ENCODE results near the gene CDK11A. TPM values are rescaled to one million over a fixed set of nuclear protein-coding genes. Genes with fewer than 3 reads are reported as not detected.
"Not testable (repeated sequence)": the region's sequence is repeated elsewhere in the genome, so short reads cannot be mapped to it uniquely, and the experiment has no call there.

The CDK11A gene
- polyA plus RNA-seq, 1 donor from 2014 or later, result 20.7 TPM

DNA sequence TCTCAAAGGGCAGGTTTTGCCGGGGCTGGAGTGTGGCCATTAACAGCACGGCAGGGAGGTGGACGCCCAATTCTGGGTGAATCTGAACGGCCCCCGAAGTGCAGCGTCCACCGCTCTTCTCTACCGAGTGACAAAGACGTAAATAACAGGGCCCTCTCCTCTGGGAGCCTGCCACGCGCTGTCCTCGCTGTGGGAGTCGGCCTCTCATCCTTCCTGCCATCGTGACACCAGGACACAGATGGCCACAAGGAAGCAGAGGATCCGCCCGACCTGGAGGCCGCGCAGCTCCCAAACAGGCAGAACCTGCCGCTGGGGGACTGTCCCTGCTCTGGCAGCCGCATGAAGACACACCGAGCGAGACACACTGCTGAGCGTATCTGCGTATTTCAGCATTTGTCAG lies 53.3 kb downstream of the CDK11A start:
- Mint-ChIP-seq H3K27ac (peak overlapping the region in 1 of 3 donors; percentile 16), H3K27me3 (no peaks in the 10 kb centered on the region), H3K4me1 (peaks cover 0 to 2% (median 0%) of the 10 kb centered on the region in 3 donors), H3K4me3 (no peak overlapping the region), H3K9me3 (no peaks in the 10 kb centered on the region), H3K36me3 (no peaks in the 10 kb centered on the region)

GRCh38 chr1:1669468-1670440 lies 54.4 kb downstream of the CDK11A start:
- Mint-ChIP-seq H3K4me1 (peaks cover 0 to 2% (median 0%) of the 10 kb centered on the region in 3 donors), H3K9me3 (no peaks in the 10 kb centered on the region), H3K27ac (no peak overlapping the region), H3K36me3 (no peaks in the 10 kb centered on the region), H3K27me3 (no peaks in the 10 kb centered on the region), H3K4me3 (no peak overlapping the region)

GRCh38 chr1:1666526-1666925 lies 57.6 kb downstream of the CDK11A start:
- H3K9me3 Mint-ChIP-seq, result no peaks in the 10 kb centered on the region
- no peaks in the 10 kb centered on the region for H3K27me3 Mint-ChIP-seq
- H3K4me3 Mint-ChIP-seq, result no peak overlapping the region
- H3K4me1 Mint-ChIP-seq, result peaks cover 0 to 1% (median 0%) of the 10 kb centered on the region in 3 donors
- peak overlapping the region in 1 of 3 donors; percentile 48 for H3K27ac Mint-ChIP-seq
- H3K36me3 Mint-ChIP-seq, result no peaks in the 10 kb centered on the region

GRCh38 chr1:1665815-1666251 lies 58.3 kb downstream of the CDK11A start:
- H3K36me3 Mint-ChIP-seq, result no peaks in the 10 kb centered on the region
- H3K27me3 Mint-ChIP-seq, result no peaks in the 10 kb centered on the region
- no peaks in the 10 kb centered on the region for H3K9me3 Mint-ChIP-seq
- H3K27ac Mint-ChIP-seq, result no peak overlapping the region
- H3K4me1 Mint-ChIP-seq, result peaks cover 0 to 1% (median 0%) of the 10 kb centered on the region in 3 donors
- H3K4me3 Mint-ChIP-seq, result no peak overlapping the region

DNA sequence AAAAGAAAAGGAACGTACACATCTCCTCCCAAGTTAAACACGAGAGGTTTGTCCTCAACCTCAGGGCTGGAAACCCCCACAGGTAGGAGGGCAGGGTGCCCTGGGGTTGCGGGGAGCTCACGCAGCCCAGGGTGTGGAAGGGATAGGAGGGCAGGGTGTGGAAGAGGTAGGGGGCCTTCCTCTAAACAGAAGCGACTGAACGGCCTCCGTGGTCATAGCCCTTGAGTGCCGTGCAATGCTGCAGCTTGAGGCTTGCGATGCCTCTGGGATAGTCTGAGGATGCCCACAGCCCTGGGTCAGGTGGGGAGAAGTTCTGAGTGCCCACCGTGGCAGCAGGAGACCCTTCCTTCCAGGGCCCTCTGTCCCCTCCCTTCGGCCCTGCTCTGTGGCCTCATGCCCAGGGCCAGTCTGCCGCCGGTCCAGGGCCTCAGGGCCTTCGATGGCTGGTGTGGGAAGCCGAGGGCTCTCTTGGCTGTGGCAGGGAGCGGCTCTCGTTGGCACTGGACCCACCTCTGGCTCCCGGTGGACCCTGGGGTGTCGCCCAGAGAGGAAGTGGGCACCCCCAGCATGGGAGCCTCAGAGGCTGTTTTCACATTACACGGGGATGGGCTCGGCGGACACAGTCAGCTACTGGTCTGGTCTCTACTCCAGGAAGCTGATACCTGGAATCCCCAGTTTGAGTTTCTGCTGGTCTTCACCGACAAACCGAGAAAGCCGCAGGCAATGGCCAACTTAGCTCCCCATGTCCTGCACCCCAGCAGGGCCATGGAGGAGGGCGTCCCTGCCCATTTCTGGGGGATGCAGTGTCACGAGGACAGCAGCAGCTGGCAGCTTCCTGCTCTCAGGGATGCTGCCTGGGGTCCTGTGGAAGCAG lies 59.0 kb downstream of the CDK11A start:
- Mint-ChIP-seq H3K4me1 (peaks cover 0 to 1% (median 0%) of the 10 kb centered on the region in 3 donors), H3K27ac (no peak overlapping the region), H3K4me3 (no peak overlapping the region), H3K27me3 (no peaks in the 10 kb centered on the region), H3K36me3 (no peaks in the 10 kb centered on the region), H3K9me3 (no peaks in the 10 kb centered on the region)

GRCh38 chr1:1664318-1664717 lies 59.8 kb downstream of the CDK11A start:
- not testable (repeated sequence) for H3K9me3 Mint-ChIP-seq, H3K4me1 Mint-ChIP-seq, H3K27me3 Mint-ChIP-seq, H3K4me3 Mint-ChIP-seq, H3K27ac Mint-ChIP-seq, H3K36me3 Mint-ChIP-seq

DNA sequence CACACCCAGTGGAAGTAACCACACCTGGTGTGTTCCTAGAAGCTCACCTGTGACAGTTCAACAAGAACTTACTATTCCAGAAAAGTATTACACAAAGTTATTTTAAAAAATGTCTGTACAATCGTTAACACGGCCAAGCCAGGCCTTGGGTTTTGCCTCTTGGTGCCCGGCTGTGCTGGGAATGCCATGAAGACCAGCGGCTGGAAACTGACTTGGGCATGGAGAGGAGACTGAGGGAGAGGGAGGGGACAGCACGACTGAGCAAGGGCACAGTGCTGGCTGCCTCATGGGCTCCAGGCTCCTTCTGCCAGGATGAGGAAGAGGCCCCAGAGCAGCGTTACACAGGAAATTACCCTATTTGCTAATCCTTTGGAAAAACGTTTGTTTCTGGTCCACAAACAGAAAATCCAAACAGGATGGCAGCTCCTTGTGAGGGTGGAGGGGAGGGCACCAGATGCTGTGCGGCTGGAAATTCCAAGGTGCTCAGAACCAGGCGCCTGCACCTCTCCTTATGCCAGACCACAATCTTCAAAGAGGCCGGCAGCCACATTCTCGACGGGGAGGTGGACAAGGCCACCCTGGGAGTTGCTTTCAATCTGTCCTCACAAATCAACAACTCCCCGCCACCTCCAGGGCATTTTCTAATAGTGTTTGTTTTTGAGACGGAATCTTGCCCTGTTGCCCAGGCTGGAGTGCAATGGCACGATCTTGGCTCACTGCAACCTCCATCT lies 61.2 kb downstream of the CDK11A start:
- H3K9me3 Mint-ChIP-seq, H3K4me3 Mint-ChIP-seq, H3K36me3 Mint-ChIP-seq, H3K27me3 Mint-ChIP-seq, H3K4me1 Mint-ChIP-seq: not testable (repeated sequence)
- H3K27ac Mint-ChIP-seq, result peak overlapping the region in 1 of 3 donors; percentile 35

DNA sequence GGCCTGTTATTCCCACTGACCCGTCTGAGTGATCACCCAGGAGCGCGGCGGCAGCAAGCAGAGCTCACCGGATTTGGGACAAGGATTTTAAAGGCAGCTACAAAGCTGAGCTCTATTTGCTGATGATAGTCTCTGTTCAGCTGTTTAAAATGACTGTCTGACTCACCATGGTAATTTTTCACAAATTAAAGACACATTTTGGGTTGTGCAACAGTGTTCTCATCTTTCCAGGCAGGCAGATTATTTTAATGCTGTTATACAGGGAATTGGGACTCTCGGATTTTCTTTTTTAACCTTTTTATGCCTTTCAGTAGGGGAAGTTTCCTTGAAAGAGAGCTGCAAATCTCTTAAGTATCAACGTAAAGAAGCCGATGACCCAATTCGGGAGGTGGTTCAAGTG lies 61.8 kb downstream of the CDK11A start:
- H3K4me1 Mint-ChIP-seq, result not testable (repeated sequence)

GRCh38 chr1:1658583-1659549 lies 65.3 kb downstream of the CDK11A start, which contains the start of gene CDK11B:
CDK11B (minus strand) TSS chr1:1659004; CDS start chr1:1657485, 1,519 bp downstream.
- not testable (repeated sequence) for H3K9me3 Mint-ChIP-seq, H3K36me3 Mint-ChIP-seq, H3K27me3 Mint-ChIP-seq, H3K4me1 Mint-ChIP-seq
- H3K4me3 Mint-ChIP-seq, result peak within 1 kb of the TSS; percentile 94 to 99 (median 95)
- peak within 1 kb of the TSS; percentile 96 to 100 (median 99) for H3K27ac Mint-ChIP-seq

More for the DNA sequence above, 61.8 kb downstream of the CDK11A start:
- not testable (repeated sequence) for H3K36me3 Mint-ChIP-seq, H3K27me3 Mint-ChIP-seq, H3K4me3 Mint-ChIP-seq, H3K9me3 Mint-ChIP-seq
- peak overlapping the region in 1 of 3 donors; percentile 35 for H3K27ac Mint-ChIP-seq

Other genes with a start within 250 kb of the CDK11A start
- 12.8 TPM for gene ATAD3A, start 212.2 kb downstream of the CDK11A start, polyA plus RNA-seq
- not detected for gene TMEM240, start 183.7 kb downstream of the CDK11A start, polyA plus RNA-seq
- 176 TPM for gene SSU72, start 149.5 kb downstream of the CDK11A start, polyA plus RNA-seq
- gene FNDC10, start 124.2 kb downstream of the CDK11A start, polyA plus RNA-seq, result not detected
- gene MIB2, start 108.9 kb downstream of the CDK11A start, polyA plus RNA-seq, result 22.4 TPM
- 0.93 TPM for gene MMP23B, start 92.2 kb downstream of the CDK11A start, polyA plus RNA-seq
- 19.9 TPM for gene CDK11B, start 65.4 kb downstream of the CDK11A start, polyA plus RNA-seq
- 41.0 TPM for gene SLC35E2B, start 31.6 kb downstream of the CDK11A start, polyA plus RNA-seq
- 55.6 TPM for gene NADK, start 54.1 kb upstream of the CDK11A start, polyA plus RNA-seq
- 40.0 TPM for gene GNB1, start 166.7 kb upstream of the CDK11A start, polyA plus RNA-seq
- not detected for gene CALML6, start 190.9 kb upstream of the CDK11A start, polyA plus RNA-seq
- gene TMEM52, start 194.9 kb upstream of the CDK11A start, polyA plus RNA-seq, result not detected

Measured in IgD-negative memory B cell (primary cell).